GM18505 (cell line): ENCODE measurements around the gene PTTG1IP.

ENCODE experiments used
- ATAC-seq: cut with Tn5 transposase; IDR thresholded peaks from one replicate; pipeline ENCODE4 v1.9.1; 2021; ENCODE audit not compliant: unreplicated experiment
- POLR2A ChIP-seq: IDR thresholded peaks from 4 replicates; pipeline ENCODE4 v1.6.1; 2011; ENCODE audit warnings: borderline replicate concordance; ENCODE audit not compliant: insufficient read depth, insufficient read length; ENCODE audit errors: extremely low read depth

The PTTG1IP gene

DNA sequence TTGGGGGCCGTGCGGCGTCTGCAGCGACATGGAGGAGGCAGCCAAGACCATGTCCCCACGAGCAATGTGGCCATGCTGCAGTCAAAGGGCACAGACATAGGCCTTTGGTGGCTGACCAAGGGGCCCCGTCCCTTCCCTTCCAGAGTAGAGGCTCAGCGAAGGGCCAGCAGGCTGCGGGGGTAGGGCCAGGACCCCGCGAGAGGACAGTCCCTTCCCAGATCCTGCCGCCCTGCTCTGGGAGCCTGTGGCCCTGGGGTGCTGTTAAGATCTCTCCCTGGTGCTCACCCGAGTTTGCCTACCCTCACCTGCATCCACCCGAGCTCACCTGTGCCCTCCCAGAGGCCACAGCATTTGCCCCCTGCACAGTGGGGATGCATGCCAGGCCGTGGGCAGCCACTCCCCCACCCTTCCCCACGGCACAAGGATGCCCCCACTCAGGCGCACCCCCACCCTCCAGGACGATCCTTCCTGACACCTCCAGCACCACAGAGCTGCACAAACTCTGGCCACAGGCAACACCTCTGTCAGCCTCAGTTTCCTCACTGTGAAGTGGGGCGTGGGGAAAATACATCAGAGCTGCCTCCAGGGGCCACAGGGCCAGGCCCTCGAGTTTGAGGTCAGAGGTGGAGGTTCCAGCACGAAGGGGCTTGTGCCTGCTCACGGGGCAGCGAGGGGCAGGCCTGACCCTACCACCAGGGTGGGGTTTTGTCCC, 31.7 kb upstream of the PTTG1IP start:
- ATAC-seq = no peak
- no peak for TF ChIP-seq POLR2A

DNA sequence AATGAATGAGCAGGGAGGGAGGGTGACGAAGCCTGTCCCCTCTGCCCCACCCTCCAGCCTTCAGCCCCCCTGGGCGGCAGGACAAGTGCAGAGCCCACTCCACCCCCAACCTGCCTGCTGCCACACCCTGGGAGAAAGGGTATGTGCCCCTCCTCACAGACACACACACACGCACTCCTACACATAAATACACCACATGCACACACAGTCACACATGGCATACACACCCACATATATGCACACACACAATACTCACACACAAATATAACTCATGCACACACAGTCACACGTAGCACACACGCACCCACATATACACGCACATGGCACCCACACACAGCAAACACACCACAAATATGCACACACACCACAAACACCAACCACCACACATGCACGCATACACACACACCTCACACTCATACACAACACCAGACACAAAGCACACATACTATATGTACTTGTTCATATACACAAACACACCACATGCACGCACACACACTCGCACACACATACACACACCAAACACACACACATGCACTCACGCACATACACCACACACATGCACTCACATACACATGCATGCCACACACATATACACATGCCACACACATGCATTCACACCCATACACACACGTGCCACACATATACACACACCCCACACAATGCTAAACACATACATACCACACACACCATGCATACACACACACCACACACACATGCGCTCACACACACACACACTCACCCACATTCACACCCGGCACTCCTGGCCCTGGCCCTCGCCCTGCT, 30.8 kb upstream of the PTTG1IP start:
- ATAC-seq = no peak
- TF ChIP-seq POLR2A = no peak

DNA sequence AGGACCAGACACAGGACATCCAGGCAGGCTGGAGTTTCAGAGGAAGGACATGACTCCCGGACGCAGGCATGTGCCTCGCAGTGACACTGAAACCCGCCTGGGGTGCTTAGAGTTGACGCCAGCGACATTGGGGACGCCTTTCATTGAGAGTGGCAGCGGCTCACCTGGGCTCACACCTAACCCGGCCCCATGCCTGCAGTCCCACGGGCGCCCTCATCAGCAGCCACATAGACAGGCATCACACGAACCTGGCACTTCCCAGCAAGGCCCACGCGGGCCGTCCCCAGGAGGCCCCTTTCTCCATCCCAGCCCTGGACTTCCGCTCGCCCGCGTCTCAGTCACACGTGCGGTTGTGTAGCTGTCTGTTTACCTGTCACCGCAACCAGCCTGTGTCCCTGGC, 30.2 kb upstream of the PTTG1IP start:
- ATAC-seq = no peak

DNA sequence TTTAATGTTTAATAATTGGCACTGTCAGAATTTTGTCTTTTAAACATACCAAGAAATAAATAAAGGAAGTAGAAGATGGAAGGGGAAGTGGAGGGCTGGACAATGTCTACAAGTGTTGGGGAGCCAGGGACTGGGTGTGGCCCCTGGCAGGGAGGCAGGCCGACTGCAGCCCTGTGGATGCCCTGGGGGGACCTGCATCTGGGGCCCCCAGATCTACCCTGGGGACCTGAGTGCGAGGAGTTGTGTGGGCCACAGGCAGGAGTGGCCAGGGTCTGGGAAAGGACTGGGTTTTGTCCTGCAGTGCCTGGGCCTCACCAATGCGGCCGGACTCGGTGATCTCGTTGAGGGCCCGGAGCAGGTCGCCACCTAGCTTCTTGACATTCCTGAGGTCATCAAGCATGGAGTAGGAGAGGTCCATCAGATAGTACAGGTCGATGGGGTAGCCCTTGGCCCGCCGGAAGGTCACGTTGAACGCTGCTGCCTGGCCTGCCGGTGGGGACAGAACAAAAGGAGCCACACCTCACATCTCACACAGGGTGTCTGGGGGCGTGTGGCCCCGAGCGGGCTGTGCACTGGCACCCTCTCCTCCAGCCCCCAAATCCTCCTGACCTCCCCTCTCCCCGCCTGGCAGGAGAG, 29.7 kb upstream of the PTTG1IP start:
- no peak for ATAC-seq
- TF ChIP-seq POLR2A = no peak

More for the DNA sequence above, 30.2 kb upstream of the PTTG1IP start:
- TF ChIP-seq POLR2A = no peak

DNA sequence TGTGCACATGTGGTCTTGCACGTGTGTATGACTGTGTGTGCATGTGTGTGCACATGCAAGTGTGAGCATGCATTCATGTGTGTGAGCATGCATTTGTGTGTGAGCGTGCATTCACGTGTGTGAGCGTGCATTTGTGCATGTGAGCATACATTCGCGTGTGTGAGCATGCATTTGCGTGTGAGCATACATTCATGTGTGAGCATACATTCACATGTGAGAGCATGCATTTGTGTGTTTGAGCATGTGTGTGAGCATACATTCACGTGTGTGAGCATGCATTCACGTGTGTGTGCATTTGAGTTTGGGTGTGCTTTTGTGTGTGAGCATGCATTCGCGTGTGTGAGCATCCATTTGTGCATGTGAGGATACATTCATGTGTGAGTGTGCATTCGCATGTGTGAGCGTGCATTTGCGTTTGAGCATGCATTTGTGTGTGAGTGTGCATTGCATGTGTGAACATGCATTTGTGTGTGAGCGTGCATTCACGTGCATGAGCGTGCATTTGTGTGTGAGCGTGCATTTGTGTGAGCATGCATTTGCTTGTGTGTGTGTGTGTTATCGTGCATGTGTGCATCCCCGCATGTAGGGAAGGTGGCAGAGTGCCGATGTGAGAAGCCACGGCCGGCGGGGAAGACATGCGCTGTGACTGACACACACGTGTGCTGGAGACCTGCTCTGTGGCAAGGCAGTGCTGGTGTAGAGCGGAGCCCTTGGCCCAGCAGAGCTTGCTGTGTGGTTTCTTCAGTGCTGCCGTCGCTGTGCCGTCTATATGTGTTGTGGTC, 29.0 kb upstream of the PTTG1IP start:
- ATAC-seq = no peak
- no peak for TF ChIP-seq POLR2A

DNA sequence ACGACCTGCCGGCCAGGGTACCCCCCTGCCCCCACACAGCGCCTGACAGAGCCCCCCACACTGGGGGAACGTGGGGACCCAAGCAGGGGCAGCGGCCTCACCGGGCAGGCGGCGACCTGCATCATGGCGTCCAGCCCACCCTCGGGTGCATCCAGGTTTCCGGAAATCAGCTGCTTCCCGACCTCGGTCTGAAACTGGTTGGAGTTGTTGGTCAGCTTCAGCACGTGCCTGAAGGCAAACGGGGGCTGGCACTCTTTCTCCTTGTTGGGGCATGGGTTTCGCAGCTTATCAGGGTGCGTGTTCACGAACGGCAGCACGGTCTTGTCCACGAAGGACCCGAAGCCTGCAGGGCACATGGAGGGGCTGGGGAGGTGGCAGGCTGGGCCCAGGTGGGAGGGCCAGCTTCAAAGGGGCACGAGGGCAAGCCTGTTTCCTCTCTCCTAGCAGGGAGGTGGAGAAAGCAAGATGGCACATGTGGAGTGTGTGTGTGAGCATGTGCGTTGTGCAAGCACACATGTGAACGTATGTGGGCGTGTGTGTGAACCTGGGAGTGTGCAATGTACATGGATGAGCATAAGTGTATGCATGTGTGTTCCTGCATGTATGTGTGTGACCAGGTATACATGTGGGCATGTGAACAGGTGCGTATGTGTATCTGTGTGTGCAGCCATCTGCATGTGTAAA, 28.0 kb upstream of the PTTG1IP start:
- ATAC-seq = no peak
- no peak for TF ChIP-seq POLR2A

DNA sequence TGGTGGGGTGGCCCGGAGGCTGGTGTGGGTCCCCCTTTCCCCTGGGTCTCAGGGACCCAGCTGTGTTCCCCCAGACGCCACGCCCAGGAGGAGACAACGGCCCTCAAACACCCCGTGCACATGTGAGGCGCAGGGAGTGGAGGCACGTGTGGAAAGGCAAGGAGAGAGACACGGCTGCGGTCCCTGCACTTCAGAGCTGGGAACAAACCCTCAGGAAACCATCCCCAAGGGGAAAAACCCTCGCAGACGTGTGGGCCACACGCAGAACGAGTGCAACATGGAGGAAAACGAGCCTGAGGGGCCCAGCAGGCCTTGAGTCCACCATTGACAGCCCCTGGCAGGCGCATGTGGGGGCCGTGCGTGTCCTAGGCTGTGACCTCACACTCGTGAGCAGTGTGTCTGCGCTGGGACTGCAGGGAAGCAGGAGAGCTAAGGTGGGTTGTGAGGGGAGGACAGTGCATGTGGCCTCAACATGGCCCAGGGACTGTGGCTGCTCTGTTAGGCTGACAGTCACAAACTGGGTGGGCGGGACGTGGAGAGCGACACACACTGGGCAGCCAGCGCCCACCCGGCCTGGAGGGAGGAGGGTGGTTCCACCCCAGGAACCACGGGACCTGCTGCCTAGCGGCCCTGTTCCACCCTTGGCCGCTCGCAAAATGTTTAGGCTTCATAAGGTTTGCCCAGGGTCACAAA, 27.2 kb upstream of the PTTG1IP start:
- no peak for TF ChIP-seq POLR2A
- ATAC-seq = no peak

DNA sequence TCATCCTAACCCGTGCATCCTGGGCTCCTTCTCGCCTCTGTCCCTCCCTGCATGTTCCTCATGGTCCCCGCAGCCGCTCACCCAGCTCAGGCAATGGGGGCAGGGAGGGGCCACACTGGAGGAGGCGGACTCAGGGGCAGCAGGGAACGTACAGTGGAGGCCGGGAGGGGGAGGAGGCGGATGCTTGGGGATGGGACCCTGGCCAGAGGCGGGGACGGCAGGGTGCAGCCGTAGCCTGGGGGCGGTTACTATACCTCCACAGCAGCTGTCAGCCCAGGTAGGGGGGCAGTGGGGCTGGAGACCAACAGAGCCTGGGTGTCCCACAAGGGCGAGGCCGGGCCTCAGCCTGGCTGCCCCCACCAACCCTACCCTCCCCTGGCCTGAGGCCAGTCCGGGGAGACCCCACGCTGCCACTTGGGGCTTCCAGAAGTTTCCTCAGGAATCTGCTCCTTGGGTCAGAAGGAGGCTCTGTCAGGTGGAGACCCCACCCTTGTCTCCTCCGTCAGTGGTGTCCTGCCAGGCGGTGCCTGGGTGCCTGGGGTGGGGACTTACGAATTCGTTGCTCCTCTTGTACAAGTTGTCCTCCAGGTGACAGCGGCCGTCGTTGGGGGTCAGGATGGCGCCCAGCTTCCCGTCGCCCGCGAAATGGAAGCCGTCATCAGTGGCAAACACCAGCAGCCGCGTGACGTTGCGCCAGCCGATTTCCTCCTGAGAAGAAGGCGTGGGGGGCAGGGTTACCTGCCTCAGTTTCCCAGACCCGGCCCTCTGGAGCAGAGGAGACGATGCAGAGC, 26.5 kb upstream of the PTTG1IP start:
- no peak for ATAC-seq
- no peak for TF ChIP-seq POLR2A

DNA sequence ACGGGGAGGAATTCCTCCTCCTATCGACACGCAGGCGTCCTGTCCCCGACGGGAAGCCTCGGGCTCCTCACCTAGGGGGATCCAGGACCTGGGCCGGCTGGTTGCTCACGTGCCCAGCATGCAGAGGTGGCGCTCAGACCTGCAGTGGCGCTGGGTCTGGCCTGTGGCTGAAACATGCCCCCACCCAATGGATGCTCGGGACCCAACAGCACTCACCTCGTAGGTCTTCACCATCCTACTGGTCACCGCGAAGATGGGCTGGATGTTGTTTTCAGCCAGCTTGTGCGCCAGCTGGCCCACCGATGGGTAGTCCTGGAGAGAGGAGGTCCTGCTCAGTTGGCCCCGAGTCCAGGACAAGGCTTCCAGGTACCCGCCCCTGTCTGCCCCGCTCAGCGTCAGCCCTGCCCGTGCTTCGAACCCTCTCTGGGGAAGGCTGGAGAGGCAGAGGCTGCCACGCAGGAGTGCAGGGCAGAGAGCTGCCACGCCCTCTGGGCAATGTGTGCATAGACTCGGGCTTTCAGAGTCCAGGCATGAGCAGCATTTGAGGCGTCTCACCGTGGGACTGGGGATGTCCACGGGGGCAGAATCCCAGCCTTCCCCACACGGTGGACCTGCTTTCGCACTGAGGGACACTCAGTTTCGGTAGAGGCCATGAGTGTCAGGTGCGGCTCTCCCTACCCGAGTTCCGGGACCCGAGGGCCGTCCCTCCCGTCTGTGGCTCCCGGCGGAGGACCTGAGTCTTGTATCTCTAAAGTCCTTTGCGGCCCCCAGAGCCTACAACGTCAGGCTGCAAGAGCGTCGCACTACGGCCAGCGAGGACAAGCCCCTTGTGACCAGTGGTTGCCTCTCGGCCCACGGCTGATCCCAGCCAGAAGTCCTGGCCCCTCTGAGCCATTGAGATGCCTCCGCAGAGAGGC, 25.6 kb upstream of the PTTG1IP start:
- no peak for ATAC-seq
- TF ChIP-seq POLR2A = no peak

DNA sequence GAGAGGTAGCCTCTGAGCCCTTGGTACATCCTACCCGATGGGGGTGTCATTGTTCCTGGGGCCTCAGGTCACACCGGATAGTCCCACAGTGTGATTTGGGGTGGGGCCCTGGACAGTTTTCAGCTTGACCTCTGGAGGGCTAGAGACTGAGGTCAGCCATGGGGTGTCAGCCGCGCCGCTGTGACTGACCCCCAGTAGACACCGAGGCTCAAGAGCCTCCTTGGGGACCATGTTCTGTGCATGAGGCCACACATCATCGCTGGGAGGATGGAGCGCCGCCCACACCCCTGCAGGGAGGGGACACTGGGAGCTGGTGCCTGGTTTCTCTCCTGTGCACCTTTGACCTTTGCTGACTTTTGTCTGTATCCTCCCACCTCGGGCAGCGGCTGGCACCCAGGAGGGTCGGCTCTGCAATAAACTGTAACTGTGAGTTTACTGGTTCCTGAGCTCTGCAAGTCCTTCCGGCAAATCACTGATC, 24.6 kb upstream of the PTTG1IP start:
- ATAC-seq = no peak
- no peak for TF ChIP-seq POLR2A
